Parathyroid adenoma (tissue), 2 donors: ENCODE results near the gene RYR1.

Experiments used
- H2AFZ ChIP-seq: fragments of 300-600 bp; sonication (generic); one replicate; pipeline ENCODE4 v1.7.0; 2017; ENCODE audit warnings: antibody characterized with exemption, mild to moderate bottlenecking
- H3K27ac ChIP-seq: fragments of 300-600 bp; sonication (generic); one replicate; pipeline ENCODE4 v1.7.0; 2017
- H3K27me3 ChIP-seq: fragments of 300-600 bp; sonication (generic); one replicate; pipeline ENCODE4 v1.7.0; 2017; ENCODE audit warnings: low read length; ENCODE audit not compliant: control insufficient read depth, insufficient read depth
- H3K36me3 ChIP-seq: fragments of 300-600 bp; sonication (generic); one replicate; pipeline ENCODE4 v1.7.0; 2017; ENCODE audit warnings: low read length; ENCODE audit not compliant: control insufficient read depth, insufficient read depth
- H3K4me1 ChIP-seq: fragments of 300-600 bp; sonication (generic); one replicate; pipeline ENCODE4 v1.7.0; 2017; ENCODE audit warnings: control low read depth
- H3K4me2 ChIP-seq: fragments of 300-600 bp; sonication (generic); one replicate; pipeline ENCODE4 v1.7.0; 2017; ENCODE audit warnings: low read length
- H3K4me3 ChIP-seq: fragments of 300-600 bp; sonication (generic); one replicate; pipeline ENCODE4 v1.7.0; 2017; ENCODE audit warnings: low read depth, low read length
- H3K79me2 ChIP-seq: fragments of 300-600 bp; sonication (generic); one replicate; pipeline ENCODE4 v1.7.0; 2017; ENCODE audit warnings: control low read depth
- H3K9ac ChIP-seq: fragments of 300-600 bp; sonication (generic); one replicate; pipeline ENCODE4 v1.7.0; 2017; ENCODE audit warnings: mild to moderate bottlenecking
- H3K9me3 ChIP-seq: fragments of 300-600 bp; sonication (generic); one replicate; pipeline ENCODE4 v1.7.0; 2017; ENCODE audit warnings: low read length; ENCODE audit not compliant: control insufficient read depth
- TF ChIP-seq, protein P1 (sequence below): fragments of 300-600 bp; sonication (generic); IDR thresholded peaks from one replicate; pipeline ENCODE4 v1.7.0; 2017; ENCODE audit warnings: antibody characterized with exemption, mild to moderate bottlenecking
- donor health status: primary hyperparathyroidism.

The RYR1 gene

DNA sequence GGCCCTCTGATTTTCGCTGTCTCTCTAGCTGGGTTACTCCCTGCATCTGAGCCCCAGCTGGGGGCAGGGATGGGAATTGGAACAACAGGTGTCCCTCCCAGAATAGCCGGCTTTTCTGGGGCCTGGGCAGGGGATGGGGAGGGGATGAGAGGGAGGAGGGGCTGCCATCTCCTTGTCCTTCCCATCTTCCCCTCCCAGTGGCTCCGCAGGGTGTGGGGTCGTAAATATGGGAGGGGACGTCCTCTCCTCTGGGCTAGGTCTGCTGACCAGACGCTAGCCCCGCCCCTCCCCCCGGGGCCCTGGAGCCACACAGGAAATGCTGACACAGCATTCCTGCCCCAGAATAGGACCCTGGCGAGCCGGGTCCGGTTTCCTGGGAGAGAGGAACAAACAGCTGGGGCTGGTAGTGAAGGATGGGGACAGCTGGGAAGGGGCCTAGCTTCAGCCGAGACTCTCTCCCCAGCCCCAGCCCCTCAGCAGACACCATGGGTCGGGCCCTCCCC, 1.1 kb downstream of the RYR1 start:
- Histone ChIP-seq H3K9ac (no peak overlapping the region), H3K9me3 (no peaks in the 10 kb centered on the region), H3K79me2 (no peaks in the 10 kb centered on the region), H3K36me3 (no peaks in the 10 kb centered on the region), H3K27me3 (no peaks in the 10 kb centered on the region), H3K4me3 (peak overlapping the region; percentile 45), H3K4me1 (peaks cover 5% of the 10 kb centered on the region), H3K4me2 (peak overlapping the region; percentile 81), H2AFZ (peak overlapping the region; percentile 33), H3K27ac (no peak overlapping the region)
- TF ChIP-seq, protein P1, sequence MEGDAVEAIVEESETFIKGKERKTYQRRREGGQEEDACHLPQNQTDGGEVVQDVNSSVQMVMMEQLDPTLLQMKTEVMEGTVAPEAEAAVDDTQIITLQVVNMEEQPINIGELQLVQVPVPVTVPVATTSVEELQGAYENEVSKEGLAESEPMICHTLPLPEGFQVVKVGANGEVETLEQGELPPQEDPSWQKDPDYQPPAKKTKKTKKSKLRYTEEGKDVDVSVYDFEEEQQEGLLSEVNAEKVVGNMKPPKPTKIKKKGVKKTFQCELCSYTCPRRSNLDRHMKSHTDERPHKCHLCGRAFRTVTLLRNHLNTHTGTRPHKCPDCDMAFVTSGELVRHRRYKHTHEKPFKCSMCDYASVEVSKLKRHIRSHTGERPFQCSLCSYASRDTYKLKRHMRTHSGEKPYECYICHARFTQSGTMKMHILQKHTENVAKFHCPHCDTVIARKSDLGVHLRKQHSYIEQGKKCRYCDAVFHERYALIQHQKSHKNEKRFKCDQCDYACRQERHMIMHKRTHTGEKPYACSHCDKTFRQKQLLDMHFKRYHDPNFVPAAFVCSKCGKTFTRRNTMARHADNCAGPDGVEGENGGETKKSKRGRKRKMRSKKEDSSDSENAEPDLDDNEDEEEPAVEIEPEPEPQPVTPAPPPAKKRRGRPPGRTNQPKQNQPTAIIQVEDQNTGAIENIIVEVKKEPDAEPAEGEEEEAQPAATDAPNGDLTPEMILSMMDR, result no peak

GRCh38 chr19:38437295-38437694, 3.8 kb downstream of the RYR1 start:
- no peaks in the 10 kb centered on the region for H3K27me3 ChIP-seq
- TF ChIP-seq, protein P1, result no peak

DNA sequence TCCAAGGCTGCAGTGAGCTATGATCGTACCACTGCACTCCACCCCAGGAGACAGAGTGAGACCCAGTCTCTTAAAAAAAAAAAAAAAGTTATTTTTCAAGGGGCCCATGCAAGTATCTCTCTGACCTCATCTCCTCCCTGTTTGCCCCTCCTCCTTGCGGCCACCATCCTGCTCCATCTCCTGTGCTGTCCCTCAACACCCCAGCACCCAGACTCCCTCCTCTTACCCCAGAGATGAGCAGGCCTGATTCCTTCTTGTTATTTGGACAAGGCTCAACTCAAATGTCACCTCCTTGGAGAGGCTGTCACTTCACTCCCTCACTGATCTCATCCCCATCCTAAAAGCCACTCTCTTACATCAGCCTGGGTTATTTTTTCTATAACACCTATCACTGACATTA, 4.4 kb downstream of the RYR1 start:
- Histone ChIP-seq H3K9ac (no peak overlapping the region), H3K27me3 (no peaks in the 10 kb centered on the region), H3K4me1 (peaks cover 5% of the 10 kb centered on the region), H3K9me3 (no peaks in the 10 kb centered on the region), H2AFZ (no peak overlapping the region), H3K27ac (no peak overlapping the region), H3K79me2 (no peaks in the 10 kb centered on the region), H3K4me2 (no peak overlapping the region), H3K36me3 (no peaks in the 10 kb centered on the region), H3K4me3 (no peak overlapping the region)
- TF ChIP-seq, protein P1, result no peak

More at GRCh38 chr19:38437295-38437694, 3.8 kb downstream of the RYR1 start:
- Histone ChIP-seq H3K4me2 (no peak overlapping the region), H3K36me3 (no peaks in the 10 kb centered on the region), H3K79me2 (no peaks in the 10 kb centered on the region), H3K27ac (no peak overlapping the region), H3K4me3 (no peak overlapping the region), H3K4me1 (peaks cover 5% of the 10 kb centered on the region), H3K9ac (no peak overlapping the region), H2AFZ (no peak overlapping the region), H3K9me3 (no peaks in the 10 kb centered on the region)

DNA sequence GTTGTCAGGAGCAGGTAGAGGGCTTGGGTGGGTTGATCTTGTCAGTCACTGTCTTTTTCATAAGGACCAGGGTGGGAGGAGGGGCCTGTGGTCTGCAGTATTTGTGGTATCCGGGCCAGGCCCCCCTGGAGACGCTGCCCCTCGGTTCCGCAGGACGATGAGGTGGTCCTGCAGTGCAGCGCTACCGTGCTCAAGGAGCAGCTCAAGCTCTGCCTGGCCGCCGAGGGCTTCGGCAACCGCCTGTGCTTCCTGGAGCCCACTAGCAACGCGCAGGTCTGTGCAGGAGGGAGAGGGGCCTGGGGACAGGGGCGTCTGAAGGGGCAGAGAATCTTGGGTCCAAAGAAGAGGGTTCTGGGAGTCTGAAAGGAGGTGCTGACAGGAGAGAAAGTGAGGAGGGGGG, 7.1 kb downstream of the RYR1 start:
- no peaks in the 10 kb centered on the region for H3K9me3 ChIP-seq
- no peaks in the 10 kb centered on the region for H3K27me3 ChIP-seq
- H3K79me2 ChIP-seq, result no peaks in the 10 kb centered on the region
- TF ChIP-seq, protein P1, result no peak
- no peaks in the 10 kb centered on the region for H3K4me1 ChIP-seq
- H3K27ac ChIP-seq, result no peak overlapping the region
- H2AFZ ChIP-seq, result no peak overlapping the region
- no peak overlapping the region for H3K4me3 ChIP-seq
- H3K4me2 ChIP-seq, result no peak overlapping the region
- H3K9ac ChIP-seq, result no peak overlapping the region
- H3K36me3 ChIP-seq, result no peaks in the 10 kb centered on the region

GRCh38 chr19:38441657-38442348, 8.3 kb downstream of the RYR1 start:
- TF ChIP-seq, protein P1, result no peak
- H3K27me3 ChIP-seq, result no peaks in the 10 kb centered on the region
- no peak overlapping the region for H3K27ac ChIP-seq
- no peak overlapping the region for H3K9ac ChIP-seq
- H3K4me3 ChIP-seq, result no peak overlapping the region
- no peaks in the 10 kb centered on the region for H3K9me3 ChIP-seq
- H3K4me1 ChIP-seq, result no peaks in the 10 kb centered on the region
- H3K4me2 ChIP-seq, result no peak overlapping the region
- H3K79me2 ChIP-seq, result no peaks in the 10 kb centered on the region
- no peaks in the 10 kb centered on the region for H3K36me3 ChIP-seq
- H2AFZ ChIP-seq, result no peak overlapping the region
